GM12892 (cell line): ENCODE data around the gene NEAT1.

Source experiments
- POLR2A ChIP-seq: IDR thresholded peaks from 2 replicates; pipeline ENCODE4 v1.6.1; 2011; ENCODE audit warnings: low read depth, low read length, control low read depth
- TAF1 ChIP-seq: IDR thresholded peaks from 2 replicates; pipeline ENCODE4 v1.6.1; 2011; ENCODE audit warnings: low read depth, mild to moderate bottlenecking, control low read depth, low read length, borderline replicate concordance

DNA sequence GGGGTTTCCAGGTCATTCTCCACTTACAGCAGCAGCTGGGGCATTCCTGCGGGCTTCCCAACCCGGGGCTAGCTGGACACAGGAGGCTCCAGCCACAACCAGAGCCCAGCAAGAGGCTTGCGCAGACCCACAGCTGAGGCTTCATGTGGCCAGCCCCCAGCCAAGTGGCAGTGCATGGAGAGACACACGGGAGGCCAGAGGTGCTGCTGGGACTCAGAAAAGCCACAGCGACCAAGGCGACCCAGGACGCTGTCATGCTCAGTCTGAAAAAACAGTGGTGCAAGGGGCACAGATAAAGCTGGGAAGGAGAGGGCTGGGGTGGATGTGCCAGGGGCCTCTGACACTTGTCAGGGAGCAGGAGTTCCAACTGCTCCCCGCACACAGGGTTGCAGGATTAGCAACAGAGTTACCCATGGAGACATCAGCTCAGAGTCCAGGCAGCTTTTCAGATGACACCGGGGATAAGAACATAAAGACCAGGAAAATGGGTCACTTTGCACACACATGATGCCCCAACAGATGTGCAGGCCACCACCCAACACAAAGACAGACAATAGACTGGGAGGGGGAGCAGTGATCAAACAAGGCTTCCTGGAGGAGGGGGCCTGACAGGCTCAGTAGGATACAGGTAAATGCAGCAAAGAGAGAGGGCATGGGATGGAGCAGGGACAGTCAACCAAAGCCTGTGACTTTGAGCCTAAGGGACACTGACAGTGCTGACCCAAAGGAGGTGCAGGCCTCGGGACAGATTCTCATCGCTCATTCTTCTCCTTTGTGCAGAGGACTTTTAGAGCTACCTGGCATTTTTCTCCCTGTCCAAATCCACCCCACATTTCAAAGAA is 6.9 kb upstream of the NEAT1 start:
- TF ChIP-seq POLR2A = no peak
- no peak for TF ChIP-seq TAF1
